Tibial nerve (tissue), 4 donors: ENCODE results near the gene IQSEC3.

Experiments used
- EP300 ChIP-seq, 2 donors: sonication (generic); formaldehyde crosslinking; IDR thresholded peaks; one replicate each; pipeline ENCODE4 v1.6.1; 2017; ENCODE audit warnings: antibody characterized with exemption in 2 of 2, mild to moderate bottlenecking in 1 of 2
- POLR2A ChIP-seq, 2 donors: fragments of 450-650 bp; IDR thresholded peaks; one replicate each; pipeline ENCODE4 v1.6.1; 2017; ENCODE audit warnings: antibody characterized with exemption in 2 of 2, mild to moderate bottlenecking in 2 of 2, moderate library complexity in 2 of 2
- TF ChIP-seq, protein P1 (sequence below), 5 experiments: fragments of 200-600 bp in 3 of 5; fragments of 450-650 bp in 2 of 5; sonication (generic) in 3 of 5; IDR thresholded peaks; one replicate each; pipeline ENCODE4 v1.5.1; 2016 to 2019; ENCODE audit warnings: antibody characterized with exemption in 5 of 5, mild to moderate bottlenecking in 3 of 5, moderate library complexity in 2 of 5

GRCh38 chr12:22530-23201, 43.9 kb upstream of the IQSEC3 start:
- TF ChIP-seq, protein P1, sequence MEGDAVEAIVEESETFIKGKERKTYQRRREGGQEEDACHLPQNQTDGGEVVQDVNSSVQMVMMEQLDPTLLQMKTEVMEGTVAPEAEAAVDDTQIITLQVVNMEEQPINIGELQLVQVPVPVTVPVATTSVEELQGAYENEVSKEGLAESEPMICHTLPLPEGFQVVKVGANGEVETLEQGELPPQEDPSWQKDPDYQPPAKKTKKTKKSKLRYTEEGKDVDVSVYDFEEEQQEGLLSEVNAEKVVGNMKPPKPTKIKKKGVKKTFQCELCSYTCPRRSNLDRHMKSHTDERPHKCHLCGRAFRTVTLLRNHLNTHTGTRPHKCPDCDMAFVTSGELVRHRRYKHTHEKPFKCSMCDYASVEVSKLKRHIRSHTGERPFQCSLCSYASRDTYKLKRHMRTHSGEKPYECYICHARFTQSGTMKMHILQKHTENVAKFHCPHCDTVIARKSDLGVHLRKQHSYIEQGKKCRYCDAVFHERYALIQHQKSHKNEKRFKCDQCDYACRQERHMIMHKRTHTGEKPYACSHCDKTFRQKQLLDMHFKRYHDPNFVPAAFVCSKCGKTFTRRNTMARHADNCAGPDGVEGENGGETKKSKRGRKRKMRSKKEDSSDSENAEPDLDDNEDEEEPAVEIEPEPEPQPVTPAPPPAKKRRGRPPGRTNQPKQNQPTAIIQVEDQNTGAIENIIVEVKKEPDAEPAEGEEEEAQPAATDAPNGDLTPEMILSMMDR (IDR thresholded peaks at IDR 0.05): no peak
- TF ChIP-seq EP300 (IDR thresholded peaks at IDR 0.05) (no peak), POLR2A (IDR thresholded peaks at IDR 0.05) (no peak)
